Fibroblast of the aortic adventitia (primary cell): ENCODE data around the gene SCP2. TPM values are rescaled to one million over a fixed set of nuclear protein-coding genes. Genes with fewer than 3 reads are reported as not detected.

Experiments
- DNase-seq: peaks from one replicate; pipeline ENCODE4 v3.0.0-alpha.2; 2010; ENCODE audit warnings: low read depth
- H3K4me3 ChIP-seq: 2 replicates; pipeline ENCODE4 v1.5.1; 2011; ENCODE audit warnings: low read depth, mild to moderate bottlenecking, control low read depth, low read length, moderate library complexity
- total RNA-seq: library from RNA; depleted of rRNA; stranded (reverse); fragments of >200 nt; gene quantifications from 2 replicates; pipeline ENCODE4 v1.2.3, GENCODE V29; 2012; ENCODE audit warnings: low replicate concordance
- TF ChIP-seq, protein P1 (sequence below): IDR thresholded peaks from 2 replicates; pipeline ENCODE4 v1.5.1; 2011; ENCODE audit warnings: mild to moderate bottlenecking, low read length, control low read depth, inconsistent platforms; ENCODE audit not compliant: insufficient read depth

Gene SCP2
- total RNA-seq, 1 donor, result 188 TPM

- H3K4me3 ChIP-seq, result no peak overlapping the region
- DNase-seq, result peak; percentile 87
- TF ChIP-seq, protein P1, sequence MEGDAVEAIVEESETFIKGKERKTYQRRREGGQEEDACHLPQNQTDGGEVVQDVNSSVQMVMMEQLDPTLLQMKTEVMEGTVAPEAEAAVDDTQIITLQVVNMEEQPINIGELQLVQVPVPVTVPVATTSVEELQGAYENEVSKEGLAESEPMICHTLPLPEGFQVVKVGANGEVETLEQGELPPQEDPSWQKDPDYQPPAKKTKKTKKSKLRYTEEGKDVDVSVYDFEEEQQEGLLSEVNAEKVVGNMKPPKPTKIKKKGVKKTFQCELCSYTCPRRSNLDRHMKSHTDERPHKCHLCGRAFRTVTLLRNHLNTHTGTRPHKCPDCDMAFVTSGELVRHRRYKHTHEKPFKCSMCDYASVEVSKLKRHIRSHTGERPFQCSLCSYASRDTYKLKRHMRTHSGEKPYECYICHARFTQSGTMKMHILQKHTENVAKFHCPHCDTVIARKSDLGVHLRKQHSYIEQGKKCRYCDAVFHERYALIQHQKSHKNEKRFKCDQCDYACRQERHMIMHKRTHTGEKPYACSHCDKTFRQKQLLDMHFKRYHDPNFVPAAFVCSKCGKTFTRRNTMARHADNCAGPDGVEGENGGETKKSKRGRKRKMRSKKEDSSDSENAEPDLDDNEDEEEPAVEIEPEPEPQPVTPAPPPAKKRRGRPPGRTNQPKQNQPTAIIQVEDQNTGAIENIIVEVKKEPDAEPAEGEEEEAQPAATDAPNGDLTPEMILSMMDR, result no peak
Observed at GRCh38 chr1:53060579-53060978, 133.5 kb downstream of the SCP2 start.

DNA sequence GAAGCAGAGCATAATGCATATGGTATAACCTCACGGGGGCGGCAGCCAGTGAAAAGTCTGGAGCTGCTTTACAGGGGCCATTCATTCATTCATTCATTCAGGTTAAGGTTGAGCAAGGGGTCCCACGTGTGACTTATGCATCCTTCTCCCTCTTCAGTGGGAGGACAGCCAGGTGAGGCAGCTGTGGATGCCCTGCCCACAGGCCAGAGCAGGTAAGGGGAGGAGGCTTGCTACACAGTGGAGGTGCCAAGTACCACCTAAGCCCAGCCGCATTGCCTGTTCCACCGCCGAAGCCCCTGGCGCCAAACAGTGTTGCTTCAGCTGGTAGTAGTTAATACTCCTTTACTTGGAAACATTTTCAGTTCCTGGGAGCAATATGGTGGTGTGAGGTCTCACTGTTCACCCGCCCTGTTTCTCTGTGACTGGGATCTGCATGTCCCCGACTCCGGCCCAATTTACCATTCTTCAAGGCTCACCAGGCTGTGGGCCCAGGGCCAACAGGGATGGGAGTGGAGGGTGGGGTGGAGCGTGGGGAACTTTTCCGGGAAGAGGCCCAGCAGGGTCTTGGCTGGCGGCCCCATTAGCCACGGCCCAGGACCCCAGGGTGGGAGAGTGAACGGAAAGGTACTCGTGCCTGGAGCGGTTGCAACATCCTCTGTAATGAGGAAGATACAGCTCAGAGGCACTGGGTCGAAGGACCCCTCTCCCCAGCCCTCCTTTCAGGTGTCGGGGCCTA lies 134.2 kb downstream of the SCP2 start:
- TF ChIP-seq, protein P1, result no peak
- H3K4me3 ChIP-seq, result peak overlapping the region; percentile 81
- DNase-seq, result peak; percentile 67

- peak; percentile 55 for DNase-seq
- TF ChIP-seq, protein P1, result no peak
- peak within 1 kb of the TSS; percentile 81 for H3K4me3 ChIP-seq
Observed at GRCh38 chr1:53061859-53062707, 135.0 kb downstream of the SCP2 start, which contains the start of gene PODN. PODN (plus strand) TSS chr1:53062213; CDS start chr1:53069856, 7,643 bp downstream.

- DNase-seq, result no peak
- TF ChIP-seq, protein P1, result peak; percentile 7
- H3K4me3 ChIP-seq, result peak overlapping the region; percentile 81
Observed at GRCh38 chr1:53062708-53063591, 135.9 kb downstream of the SCP2 start.

DNA sequence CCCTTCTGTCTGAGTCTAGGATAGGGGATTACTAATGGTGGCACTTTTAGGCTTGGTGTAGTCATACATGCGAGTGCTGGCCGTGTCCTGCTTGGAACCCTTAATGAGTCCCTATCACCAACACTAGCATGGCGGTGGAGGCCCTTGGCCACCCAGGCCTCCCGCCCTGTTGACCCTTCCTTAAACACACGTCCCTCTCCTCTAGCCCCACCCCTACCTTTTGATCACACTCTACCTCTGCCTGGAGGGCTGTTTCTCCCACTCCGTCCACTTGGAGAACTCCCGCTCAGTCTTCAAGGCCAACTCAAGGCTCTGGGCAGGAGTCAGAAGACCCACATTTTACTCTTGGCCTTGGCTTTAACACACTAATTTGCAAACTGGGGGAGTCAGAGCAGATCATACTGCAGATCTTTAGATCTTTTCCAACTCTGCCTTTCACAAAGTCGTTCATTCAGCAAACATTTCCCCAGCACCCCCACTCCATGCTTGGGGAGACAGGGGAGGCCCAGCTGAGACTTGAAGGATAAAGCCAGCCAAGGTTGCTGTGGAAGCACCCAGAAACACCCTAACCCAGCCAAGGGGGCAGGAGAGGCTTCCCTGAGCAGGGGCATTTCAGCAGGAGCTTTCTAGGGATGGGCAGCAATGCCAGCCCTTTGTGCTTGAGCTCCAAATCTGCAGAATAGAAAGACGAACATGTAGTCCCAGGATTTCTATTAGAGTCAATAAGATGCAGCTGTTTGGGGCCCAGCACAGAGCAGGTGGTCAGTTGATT lies 136.9 kb downstream of the SCP2 start:
- peak overlapping the region; percentile 81 for H3K4me3 ChIP-seq
- TF ChIP-seq, protein P1, result no peak
- DNase-seq, result no peak
